Measurements from ENCODE around the gene VPS52.
A peak's percentile ranks its signal among the peaks of the same experiment; 100 is the strongest.
"Not testable (repeated sequence)": the region's sequence is repeated elsewhere in the genome, so short reads cannot be mapped to it uniquely, and the experiment has no call there.

Gene VPS52

GRCh38 chr6:33279971-33280511 lies 8.4 kb upstream of the VPS52 start:
- no peak for DNase-seq

- no peak for DNase-seq
Measured at GRCh38 chr6:33279257-33279695, 7.6 kb upstream of the VPS52 start.

GRCh38 chr6:33278810-33279209 lies 7.1 kb upstream of the VPS52 start:
- DNase-seq: no peak

GRCh38 chr6:33278392-33278741 lies 6.7 kb upstream of the VPS52 start:
- DNase-seq: no peak

- peak; percentile 36 for DNase-seq
Measured at GRCh38 chr6:33277663-33278391, 6.2 kb upstream of the VPS52 start.

- peak; percentile 79 for DNase-seq
Measured at GRCh38 chr6:33276864-33277662, 5.4 kb upstream of the VPS52 start, which contains the start of gene B3GALT4. Gene B3GALT4, plus strand, starts transcription at chr6:33277123. Its CDS starts 297 bp downstream, at chr6:33277420.

GRCh38 chr6:33276581-33276863 lies 4.8 kb upstream of the VPS52 start:
- DNase-seq: no peak

GRCh38 chr6:33275795-33276580 lies 4.3 kb upstream of the VPS52 start:
- DNase-seq: not testable (repeated sequence)

- no peak for DNase-seq
Measured at GRCh38 chr6:33273924-33274902, 2.5 kb upstream of the VPS52 start.

GRCh38 chr6:33273129-33273923 lies 1.6 kb upstream of the VPS52 start:
- no peak for DNase-seq

- DNase-seq: no peak
Measured at GRCh38 chr6:33272275-33273128, 826 bp upstream of the VPS52 start.

- no peak for DNase-seq
Measured at GRCh38 chr6:33271117-33271467, 584 bp downstream of the VPS52 start.

GRCh38 chr6:33264015-33264414 lies 7.7 kb downstream of the VPS52 start:
- DNase-seq: no peak

- not testable (repeated sequence) for DNase-seq
Measured at GRCh38 chr6:33262490-33262889, 9.2 kb downstream of the VPS52 start.

GRCh38 chr6:33259032-33259431 lies 12.6 kb downstream of the VPS52 start:
- no peak for DNase-seq

- no peak for DNase-seq
Measured at GRCh38 chr6:33254591-33254990, 17.1 kb downstream of the VPS52 start.

- no peak for DNase-seq
Measured at GRCh38 chr6:33252759-33253158, 18.9 kb downstream of the VPS52 start.

GRCh38 chr6:33251395-33252012 lies 20.2 kb downstream of the VPS52 start:
- DNase-seq: no peak

GRCh38 chr6:33250731-33251130 lies 20.9 kb downstream of the VPS52 start:
- DNase-seq: no peak
